HepG2 (cell line): ENCODE results near the gene TOMM40L. TPM values are rescaled to one million over a fixed set of nuclear protein-coding genes. Genes with fewer than 3 reads are reported as not detected.

Experiments
- ATAC-seq: fragments of 200-7000 bp; cut with Tn5 transposase; 3 replicates; pipeline ENCODE4 v1.9.1; 2020; ENCODE audit warnings: mild to moderate bottlenecking, moderate library complexity
- BruUV-seq: library from RNA; stranded (reverse); fragments of 400-500 nt; replicated peaks from 2 replicates; lab custom pipeline; 2021; lab: Mats Ljungman, UMichigan
- CTCF ChIA-PET: fragments of 300-600 bp; formaldehyde crosslinking; extraction: SDS; loops from one replicate; lab custom pipeline; 2021; ENCODE audit warnings: low total read pairs, inconsistent platforms, low intra/inter-chr PET ratio; lab: Yijun Ruan, JAX
- POLR2A ChIA-PET: fragments of 350-600 bp; sonication (Branson Sonifier 250); formaldehyde crosslinking; loops from one replicate; lab custom pipeline; 2020; ENCODE audit warnings: antibody characterized with exemption, inconsistent platforms; lab: Yijun Ruan, JAX
- DNase-seq: peaks from one replicate; pipeline ENCODE4 v3.0.0-alpha.2; 2015; ENCODE audit warnings: low spot score
- FAIRE-seq: peaks from 3 replicates; lab custom pipeline; 2011; peaks lifted over from hg19 to GRCh38; lab: Jason Lieb, UNC
- H2AFZ ChIP-seq: one replicate; pipeline ENCODE4 v1.6.1; 2011; ENCODE audit warnings: low read length, inconsistent platforms
- H3K27ac ChIP-seq: fragments of 300-600 bp; 3 replicates; pipeline ENCODE4 v1.8.0; 2011; ENCODE audit warnings: mixed run types, mild to moderate bottlenecking, mixed read lengths, low read length, inconsistent platforms; ENCODE audit not compliant: insufficient read depth; ENCODE audit errors: extremely low read length
- H3K27me3 ChIP-seq, 2 experiments: fragments of 200-600 bp in 1 of 2; 2 replicates in 1 of 2; 3 replicates in 1 of 2; pipeline versions ENCODE4 v1.6.0 to v1.8.0; 2011; ENCODE audit warnings: low read length in 2 of 2, mild to moderate bottlenecking in 2 of 2, moderate library complexity in 2 of 2, inconsistent platforms in 1 of 2; ENCODE audit not compliant: insufficient read depth in 2 of 2, control insufficient read depth in 1 of 2
- H3K36me3 ChIP-seq, 2 experiments: fragments of 200-600 bp in 1 of 2; replicated peaks in 1 of 2; 2 replicates in 1 of 2; 3 replicates in 1 of 2; pipeline versions ENCODE4 v1.5.1 to v1.8.0; 2011; ENCODE audit warnings: low read length in 2 of 2, inconsistent platforms in 1 of 2; ENCODE audit not compliant: insufficient read depth in 2 of 2, control insufficient read depth in 1 of 2
- H3K4me1 ChIP-seq: 2 replicates; pipeline ENCODE4 v1.5.1; 2012; ENCODE audit warnings: low read length, inconsistent platforms; ENCODE audit not compliant: insufficient read depth
- H3K4me2 ChIP-seq: 2 replicates; pipeline ENCODE4 v1.6.0; 2011; ENCODE audit warnings: low read depth, low read length, inconsistent platforms
- H3K4me3 ChIP-seq, 3 experiments: fragments of 200-600 bp in 1 of 3; sonication (generic), shearing (Covaris generic) in 1 of 3; replicated peaks in 1 of 3; 2 replicates each; pipeline ENCODE4 v1.5.1; 2011 to 2016; ENCODE audit warnings: low read length in 3 of 3, inconsistent platforms in 2 of 3, low read depth in 2 of 3, mild to moderate bottlenecking in 2 of 3, control low read depth in 1 of 3, mixed read lengths in 1 of 3; ENCODE audit not compliant: insufficient read depth in 1 of 3
- H3K79me2 ChIP-seq: one replicate; pipeline ENCODE4 v1.6.1; 2011; ENCODE audit warnings: low read length, inconsistent platforms; ENCODE audit not compliant: insufficient read depth
- H3K9ac ChIP-seq: 2 replicates; pipeline ENCODE4 v1.6.0; 2011; ENCODE audit warnings: mild to moderate bottlenecking, low read depth, low read length, inconsistent platforms; ENCODE audit not compliant: insufficient read depth
- H3K9me3 ChIP-seq: 2 replicates; pipeline ENCODE4 v1.5.1; 2012; ENCODE audit warnings: mild to moderate bottlenecking, low read length
- H4K20me1 ChIP-seq: 2 replicates; pipeline ENCODE4 v1.6.0; 2011; ENCODE audit warnings: inconsistent platforms, mild to moderate bottlenecking, low read length, moderate library complexity; ENCODE audit not compliant: insufficient read depth
- BRD4 ChIP-seq: sonication (generic); formaldehyde crosslinking; IDR thresholded peaks from 2 replicates; pipeline ENCODE4 v1.4.0; 2020; ENCODE audit warnings: missing genetic modification reagents
- DMAP1 ChIP-seq: IDR thresholded peaks from 2 replicates; pipeline ENCODE4 v1.6.1; 2016
- GFI1 ChIP-seq: sonication (generic); formaldehyde crosslinking; IDR thresholded peaks from 2 replicates; pipeline ENCODE4 v1.5.0; 2020; ENCODE audit warnings: missing genetic modification reagents, mild to moderate bottlenecking, borderline replicate concordance
- SMARCC2 ChIP-seq: fragments of 450-650 bp; IDR thresholded peaks from 2 replicates; pipeline ENCODE4 v1.6.1; 2017; ENCODE audit warnings: antibody characterized with exemption, mild to moderate bottlenecking
- YY1 ChIP-seq: IDR thresholded peaks from 2 replicates; pipeline ENCODE4 v1.6.1; 2011; ENCODE audit warnings: low read length, low read depth, moderate library complexity, mild to moderate bottlenecking; ENCODE audit not compliant: insufficient read depth, insufficient replicate concordance
- ZKSCAN5 ChIP-seq: sonication (generic); formaldehyde crosslinking; IDR thresholded peaks from 2 replicates; pipeline ENCODE4 v1.5.1; 2020; ENCODE audit warnings: mild to moderate bottlenecking, missing genetic modification reagents
- ZNF30 ChIP-seq: sonication (generic); formaldehyde crosslinking; IDR thresholded peaks from 2 replicates; pipeline ENCODE4 v1.5.0; 2020; ENCODE audit warnings: mild to moderate bottlenecking, missing genetic modification reagents
- ZNF383 ChIP-seq: sonication (generic); formaldehyde crosslinking; IDR thresholded peaks from 2 replicates; pipeline ENCODE4 v1.4.0; 2020; ENCODE audit warnings: missing genetic modification reagents, mild to moderate bottlenecking, borderline replicate concordance
- ZNF414 ChIP-seq: sonication (generic); formaldehyde crosslinking; IDR thresholded peaks from 2 replicates; pipeline ENCODE4 v1.5.0; 2020; ENCODE audit warnings: missing genetic modification reagents
- ZNF564 ChIP-seq: sonication (generic); formaldehyde crosslinking; IDR thresholded peaks from 2 replicates; pipeline ENCODE4 v1.8.1; 2023; ENCODE audit warnings: mild to moderate bottlenecking, missing genetic modification reagents
- ZNF614 ChIP-seq: IDR thresholded peaks from 2 replicates; pipeline ENCODE4 v1.6.1; 2018; ENCODE audit warnings: missing biosample characterization, missing genetic modification reagents, inconsistent platforms, borderline replicate concordance
- ZNF691 ChIP-seq: sonication (generic); formaldehyde crosslinking; IDR thresholded peaks from 2 replicates; pipeline ENCODE4 v1.4.0; 2020; ENCODE audit warnings: missing genetic modification reagents, low read depth, mild to moderate bottlenecking, borderline replicate concordance
- ZNF75D ChIP-seq: sonication (generic); formaldehyde crosslinking; IDR thresholded peaks from 2 replicates; pipeline ENCODE4 v1.8.1; 2023; ENCODE audit warnings: missing genetic modification reagents, mild to moderate bottlenecking, borderline replicate concordance
- ZNF772 ChIP-seq: sonication (generic); formaldehyde crosslinking; IDR thresholded peaks from 2 replicates; pipeline ENCODE4 v1.5.0; 2020; ENCODE audit warnings: mild to moderate bottlenecking, missing genetic modification reagents
- WGBS: methylation state at CpG from one replicate; pipeline ENCODE4 v1.1.6; 2017; ENCODE audit warnings: low lambda C conversion rate; 5-methylcytosine and 5-hydroxymethylcytosine counted together
- in situ Hi-C: cut with HindIII; loops from 2 replicates; pipeline ENCODE4 v1.10.0; 2017; ENCODE audit warnings: low pct_unique_long_range_greater_than_20kb; ENCODE audit not compliant: extremely low pct_ligation_motif_present
- intact Hi-C: fragments of 100-400 bp; cut with micrococcal nuclease; formaldehyde crosslinking; loops from one replicate; pipeline ENCODE4 v1.10.0; 2022; ENCODE audit not compliant: unreplicated experiment
- polyA plus RNA-seq, 8 experiments: library from polyadenylated mRNA; depleted of rRNA in 3 of 8; stranded (reverse) in 7 of 8; unstranded in 1 of 8; fragments of >200 nt; fragmentation: Illumina TruSeq in 4 of 8; extraction: Trizol in 4 of 8; gene quantifications; 2 replicates each; pipeline versions ENCODE4 v1.2.1 to v1.2.3, GENCODE V29; 2011 to 2016; ENCODE audit warnings: low read depth in 4 of 8, missing spikeins in 1 of 8, mixed read lengths in 1 of 8; ENCODE audit not compliant: insufficient read depth in 1 of 8
- total RNA-seq, 5 experiments: library from RNA; depleted of rRNA; stranded (reverse); fragments of >200 nt; fragmentation: Illumina TruSeq; extraction: Trizol; gene quantifications; 2 replicates each; pipeline ENCODE4 v1.2.3, GENCODE V29; 2016; ENCODE audit warnings: low read depth in 1 of 5
- TF ChIP-seq, protein P1 (sequence below): sonication (generic); formaldehyde crosslinking; IDR thresholded peaks from 2 replicates; pipeline ENCODE4 v1.8.0; 2022; ENCODE audit warnings: mild to moderate bottlenecking, missing genetic modification reagents, borderline replicate concordance
- TF ChIP-seq, protein P2 (sequence below): sonication (generic); formaldehyde crosslinking; conservative IDR thresholded peaks from 2 replicates; pipeline ENCODE4 v1.4.0; 2020; ENCODE audit warnings: missing genetic modification reagents
- TF ChIP-seq, protein P3 (sequence below): sonication (generic); formaldehyde crosslinking; IDR thresholded peaks from 2 replicates; pipeline ENCODE4 v1.4.0; 2020; ENCODE audit warnings: missing genetic modification reagents
- TF ChIP-seq, protein P4 (sequence below): sonication (generic); formaldehyde crosslinking; IDR thresholded peaks from 2 replicates; pipeline ENCODE4 v1.4.0; 2020; ENCODE audit warnings: missing genetic modification reagents

TOMM40L gene
- total and polyA plus RNA-seq, 2 of the 13 experiments (the other 11 are each of a cell fraction or from before 2014, with no cell fraction given): 14.1 to 26.2 TPM

DNA sequence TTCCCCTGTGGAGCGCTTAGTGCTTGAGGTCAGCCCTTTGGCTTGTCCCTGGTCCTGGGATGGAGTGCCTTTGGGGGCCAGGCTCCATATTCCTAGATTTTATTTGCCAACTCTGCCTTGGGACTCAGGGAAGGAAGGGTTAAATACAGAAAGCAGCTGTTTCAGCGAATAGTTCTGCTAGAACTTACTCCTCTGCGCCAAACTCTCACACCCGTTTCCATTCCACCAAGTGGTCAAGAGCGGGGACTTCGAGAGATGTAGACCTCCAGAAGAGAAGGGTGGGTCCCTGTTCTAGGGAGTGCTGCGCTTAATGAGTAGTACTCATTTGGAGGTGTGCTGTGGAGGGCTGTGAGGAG, 704 bp upstream of the TOMM40L start:
- ChIA-PET POLR2A (interaction anchor here (0.7 to 12.5 kb wide), 23 partner anchors 9 to 204 kb away, joined by 3 to 357 read pairs (median 6); partner anchors contain the start of genes ADAMTS4, CFAP126, DEDD and F11R), CTCF (interaction anchor here (2.0 to 3.7 kb wide), 2 partner anchors 16 to 66 kb away, joined by 22 to 36 read pairs; no protein-coding TSS in a partner anchor)
- Histone ChIP-seq H3K9ac (peak overlapping the region; percentile 96), H3K79me2 (peaks cover 32% of the 10 kb centered on the region), H3K27me3 (no peaks in the 10 kb centered on the region; a peak in 1 of 5 replicates), H3K27ac (peak overlapping the region; percentile 99), H3K9me3 (no peaks in the 10 kb centered on the region), H3K4me1 (peaks cover 62% of the 10 kb centered on the region), H3K4me3 (peak overlapping the region; percentile 38 to 81 (median 54)), H3K4me2 (peak overlapping the region; percentile 80), H2AFZ (no peak overlapping the region), H3K36me3 (peaks cover 13 to 39% of the 10 kb centered on the region in 2 experiments), H4K20me1 (peaks cover 11% of the 10 kb centered on the region)
- in situ Hi-C loops (loop anchor here (5.0 to 10.0 kb wide), 2 partner anchors 67 to 160 kb away; no protein-coding TSS in a partner anchor), intact Hi-C loops (loop anchor here (1.0 to 5.0 kb wide), 3 partner anchors 22 to 87 kb away; partner anchors contain the start of genes NDUFS2 and SDHC)
- peak; percentile 55 for DNase-seq
- peak; percentile 3 for ATAC-seq
- no peak for FAIRE-seq
- WGBS: 3% methylated on average over 7 of the region's 7 CpGs
- no TSS peak for BruUV-seq
- TF ChIP-seq ZNF383 (CRISPR knock-in tag) (no peak), ZNF772 (CRISPR knock-in tag) (peak; percentile 9; the same call in 1 of the 2 replicates), YY1 (no peak), ZNF691 (CRISPR knock-in tag) (0 out of 2 replicates have a peak, but pooled peaks have one; percentile 23), GFI1 (CRISPR knock-in tag) (0 out of 2 replicates have a peak, but pooled peaks have one; percentile 3), ZNF564 (no peak), ZKSCAN5 (CRISPR knock-in tag) (no peak), BRD4 (CRISPR knock-in tag) (no peak), ZNF75D (CRISPR knock-in tag) (no peak), ZNF30 (CRISPR knock-in tag) (no peak), ZNF614 (0 out of 2 replicates have a peak, but pooled peaks have one; percentile 8), SMARCC2 (no peak), ZNF414 (CRISPR knock-in tag) (0 out of 2 replicates have a peak, but pooled peaks have one; percentile 21), DMAP1 (CRISPR knock-in tag) (no peak)
- TF ChIP-seq, protein P1, sequence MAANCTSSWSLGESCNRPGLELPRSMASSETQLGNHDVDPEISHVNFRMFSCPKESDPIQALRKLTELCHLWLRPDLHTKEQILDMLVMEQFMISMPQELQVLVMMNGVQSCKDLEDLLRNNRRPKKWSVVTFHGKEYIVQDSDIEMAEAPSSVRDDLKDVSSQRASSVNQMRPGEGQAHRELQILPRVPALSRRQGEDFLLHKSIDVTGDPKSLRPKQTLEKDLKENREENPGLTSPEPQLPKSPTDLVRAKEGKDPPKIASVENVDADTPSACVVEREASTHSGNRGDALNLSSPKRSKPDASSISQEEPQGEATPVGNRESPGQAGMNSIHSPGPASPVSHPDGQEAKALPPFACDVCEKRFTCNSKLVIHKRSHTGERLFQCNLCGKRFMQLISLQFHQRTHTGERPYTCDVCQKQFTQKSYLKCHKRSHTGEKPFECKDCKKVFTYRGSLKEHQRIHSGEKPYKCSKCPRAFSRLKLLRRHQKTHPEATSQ (CRISPR knock-in tag): no peak
- TF ChIP-seq, protein P2, sequence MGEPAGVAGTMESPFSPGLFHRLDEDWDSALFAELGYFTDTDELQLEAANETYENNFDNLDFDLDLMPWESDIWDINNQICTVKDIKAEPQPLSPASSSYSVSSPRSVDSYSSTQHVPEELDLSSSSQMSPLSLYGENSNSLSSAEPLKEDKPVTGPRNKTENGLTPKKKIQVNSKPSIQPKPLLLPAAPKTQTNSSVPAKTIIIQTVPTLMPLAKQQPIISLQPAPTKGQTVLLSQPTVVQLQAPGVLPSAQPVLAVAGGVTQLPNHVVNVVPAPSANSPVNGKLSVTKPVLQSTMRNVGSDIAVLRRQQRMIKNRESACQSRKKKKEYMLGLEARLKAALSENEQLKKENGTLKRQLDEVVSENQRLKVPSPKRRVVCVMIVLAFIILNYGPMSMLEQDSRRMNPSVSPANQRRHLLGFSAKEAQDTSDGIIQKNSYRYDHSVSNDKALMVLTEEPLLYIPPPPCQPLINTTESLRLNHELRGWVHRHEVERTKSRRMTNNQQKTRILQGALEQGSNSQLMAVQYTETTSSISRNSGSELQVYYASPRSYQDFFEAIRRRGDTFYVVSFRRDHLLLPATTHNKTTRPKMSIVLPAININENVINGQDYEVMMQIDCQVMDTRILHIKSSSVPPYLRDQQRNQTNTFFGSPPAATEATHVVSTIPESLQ (CRISPR knock-in tag): no peak
- TF ChIP-seq, protein P3, sequence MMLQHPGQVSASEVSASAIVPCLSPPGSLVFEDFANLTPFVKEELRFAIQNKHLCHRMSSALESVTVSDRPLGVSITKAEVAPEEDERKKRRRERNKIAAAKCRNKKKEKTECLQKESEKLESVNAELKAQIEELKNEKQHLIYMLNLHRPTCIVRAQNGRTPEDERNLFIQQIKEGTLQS: no peak
- TF ChIP-seq, protein P4, sequence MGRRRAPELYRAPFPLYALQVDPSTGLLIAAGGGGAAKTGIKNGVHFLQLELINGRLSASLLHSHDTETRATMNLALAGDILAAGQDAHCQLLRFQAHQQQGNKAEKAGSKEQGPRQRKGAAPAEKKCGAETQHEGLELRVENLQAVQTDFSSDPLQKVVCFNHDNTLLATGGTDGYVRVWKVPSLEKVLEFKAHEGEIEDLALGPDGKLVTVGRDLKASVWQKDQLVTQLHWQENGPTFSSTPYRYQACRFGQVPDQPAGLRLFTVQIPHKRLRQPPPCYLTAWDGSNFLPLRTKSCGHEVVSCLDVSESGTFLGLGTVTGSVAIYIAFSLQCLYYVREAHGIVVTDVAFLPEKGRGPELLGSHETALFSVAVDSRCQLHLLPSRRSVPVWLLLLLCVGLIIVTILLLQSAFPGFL: no peak
